ENCODE data around the gene FREY1. TPM values are rescaled to one million over a fixed set of nuclear protein-coding genes. Genes with fewer than 3 reads are reported as not detected.

The FREY1 gene
- total and polyA plus RNA-seq, 9 of the 15 experiments (the other 6 are each of a cell fraction or from before 2014, with no cell fraction given) = 0.25 to 1.5 (median 1.1) TPM; not detected in 5

- H3K9me1 ChIP-seq (ENCODE audit: control insufficient read depth, insufficient read depth, low read length) = no peaks in the 10 kb centered on the region
- no peaks in the 10 kb centered on the region for H3K27me3 ChIP-seq (ENCODE audit: control insufficient read depth in 2 of 2, insufficient read depth in 2 of 2, low read length in 2 of 2)
- H4K20me1 ChIP-seq (replicated peaks; ENCODE audit: control insufficient read depth, insufficient read depth, low read length) = no peaks in the 10 kb centered on the region
- peaks cover 28% of the 10 kb centered on the region; the same call in 2 of the 3 replicates for H3K36me3 ChIP-seq (ENCODE audit: control insufficient read depth, insufficient read depth, low read length)
- ChIA-PET CTCF (ENCODE audit: low intra/inter-chr PET ratio) (no interaction called here), POLR2A (interaction anchor here (0.7 to 1.6 kb wide), 3 partner anchors 44 to 980 kb away, joined by 3 to 4 read pairs (median 3); no protein-coding TSS in a partner anchor)
- no peaks in the 10 kb centered on the region for H3K79me2 ChIP-seq (ENCODE audit: control insufficient read depth, insufficient read depth, low read length)
- H3K4me1 ChIP-seq (replicated peaks in 1 of 2; ENCODE audit: control insufficient read depth in 2 of 2, insufficient read depth in 2 of 2, low read length in 2 of 2) = peaks cover 0 to 8% of the 10 kb centered on the region in 2 experiments; a peak in 3 of 5 replicates
- WGBS (ENCODE audit: insufficient coverage, low coverage, missing lambda C conversion rate) = 86% methylated on average over 1 of the region's 1 CpG
- no peak for DNase-seq (ENCODE audit: extremely low read depth in 1 of 4, low spot score in 3 of 4)
- FAIRE-seq = no peak
- H2AFZ ChIP-seq (ENCODE audit: low read depth, low read length) = no peak overlapping the region
- no peak overlapping the region for H3K27ac ChIP-seq (ENCODE audit: extremely low read depth, low read depth, low read length)
- no TSS peak for BruUV-seq (replicated peaks)
- TF ChIP-seq GATAD2A (IDR thresholded peaks at IDR 0.05) = no peak
- no peak for TF ChIP-seq BCOR (IDR thresholded peaks at IDR 0.05)
- no peak for TF ChIP-seq ETV1 (tag; conservative IDR thresholded peaks at IDR 0.05; ENCODE audit: low read depth)
- no peak for TF ChIP-seq HDGF (IDR thresholded peaks at IDR 0.05)
- no peak for TF ChIP-seq ZNF354B (CRISPR knock-in tag; IDR thresholded peaks at IDR 0.05)
- no peak for TF ChIP-seq CHD2 (IDR thresholded peaks at IDR 0.05; ENCODE audit: low read depth, low read length)
- TF ChIP-seq ZKSCAN8 (CRISPR knock-in tag; IDR thresholded peaks at IDR 0.05) = no peak
- ATAC-seq = no peak
- H3K9ac ChIP-seq (ENCODE audit: insufficient read depth in 1 of 2, low read depth in 2 of 2, low read length in 2 of 2) = no peak overlapping the region
- no peaks in the 10 kb centered on the region for H3K9me3 ChIP-seq (replicated peaks; ENCODE audit: control insufficient read depth, insufficient read depth, low read depth, low read length)
- in situ Hi-C loops (cut with MboI) (no loop called here), intact Hi-C loops (cut with micrococcal nuclease) (loop anchor here (10.0 kb wide), 1 partner anchor 75 kb away; no protein-coding TSS in a partner anchor)
- H3K4me2 ChIP-seq (ENCODE audit: insufficient read depth, low read length) = no peak overlapping the region
- no peak overlapping the region for H3K4me3 ChIP-seq
These were observed 42.9 kb upstream of the FREY1 start for GRCh38 chr11:45949992-45950407.

GRCh38 chr11:45948356-45948755 lies 41.3 kb upstream of the FREY1 start:
- ATAC-seq = no peak
- Histone ChIP-seq H3K36me3 (ENCODE audit: control insufficient read depth, insufficient read depth, low read length) (peaks cover 31% of the 10 kb centered on the region; the same call in 2 of the 3 replicates), H3K9me1 (ENCODE audit: control insufficient read depth, insufficient read depth, low read length) (no peaks in the 10 kb centered on the region), H3K4me1 (replicated peaks in 1 of 2; ENCODE audit: control insufficient read depth in 2 of 2, insufficient read depth in 2 of 2, low read length in 2 of 2) (peaks cover 0 to 8% of the 10 kb centered on the region in 2 experiments; a peak in 3 of 5 replicates), H3K9ac (ENCODE audit: insufficient read depth in 1 of 2, low read depth in 2 of 2, low read length in 2 of 2) (no peak overlapping the region), H3K9me3 (replicated peaks; ENCODE audit: control insufficient read depth, insufficient read depth, low read depth, low read length) (no peaks in the 10 kb centered on the region), H3K79me2 (ENCODE audit: control insufficient read depth, insufficient read depth, low read length) (no peaks in the 10 kb centered on the region), H3K4me2 (ENCODE audit: insufficient read depth, low read length) (no peak overlapping the region), H3K27ac (ENCODE audit: extremely low read depth, low read depth, low read length) (no peak overlapping the region), H4K20me1 (replicated peaks; ENCODE audit: control insufficient read depth, insufficient read depth, low read length) (no peaks in the 10 kb centered on the region), H3K4me3 (no peak overlapping the region), H2AFZ (ENCODE audit: low read depth, low read length) (no peak overlapping the region), H3K27me3 (ENCODE audit: control insufficient read depth in 2 of 2, insufficient read depth in 2 of 2, low read length in 2 of 2) (no peaks in the 10 kb centered on the region)
- no peak for FAIRE-seq
- POLR2A ChIA-PET = interaction anchor here (0.8 to 1.4 kb wide), 3 partner anchors 13 to 36 kb away, joined by 3 to 4 read pairs (median 3); no protein-coding TSS in a partner anchor
- whole genome bisulfite sequencing (ENCODE audit: insufficient coverage, low coverage, missing lambda C conversion rate) = 85% methylated on average over 3 of the region's 3 CpGs
- TF ChIP-seq MTA3 (IDR thresholded peaks at IDR 0.05; ENCODE audit: borderline replicate concordance) = no peak
- intact Hi-C loops (cut with micrococcal nuclease) = loop anchor here (10.0 kb wide), 1 partner anchor 74 kb away; no protein-coding TSS in a partner anchor
- no peak for DNase-seq (ENCODE audit: extremely low read depth in 1 of 4, low spot score in 3 of 4)
- in situ Hi-C loops (cut with MboI) = no loop called here
- CTCF ChIA-PET (ENCODE audit: low intra/inter-chr PET ratio) = no interaction called here
- no TSS peak for BruUV-seq (replicated peaks)

All from K562 (cell line).